IPS-NIHi7 (cell line): ENCODE data around the gene DNAJC3.
"Not testable (repeated sequence)": the region's sequence is repeated elsewhere in the genome, so short reads cannot be mapped to it uniquely, and the experiment has no call there.

Source experiments
- DNase-seq: peaks from one replicate; pipeline ENCODE4 v3.0.0; 2012; ENCODE audit warnings: mixed read lengths; ENCODE audit errors: extremely low spot score

Gene DNAJC3

GRCh38 chr13:95676762-95677563 is at the start of gene DNAJC3:
Gene DNAJC3, plus strand, starts transcription at chr13:95677139. Its CDS starts 117 bp downstream, at chr13:95677256.
- peak; percentile 98 for DNase-seq

GRCh38 chr13:95627590-95627989 is 49.3 kb upstream of the DNAJC3 start:
- no peak for DNase-seq

GRCh38 chr13:95628488-95628887 is 48.5 kb upstream of the DNAJC3 start:
- no peak for DNase-seq

- no peak for DNase-seq
Observed at GRCh38 chr13:95629071-95629470, 47.9 kb upstream of the DNAJC3 start.

- DNase-seq = no peak
Observed at GRCh38 chr13:95630593-95630992, 46.3 kb upstream of the DNAJC3 start.

GRCh38 chr13:95636853-95637252 is 40.1 kb upstream of the DNAJC3 start:
- DNase-seq = no peak

GRCh38 chr13:95641291-95642027 is 35.5 kb upstream of the DNAJC3 start:
- no peak for DNase-seq

GRCh38 chr13:95642028-95642621 is 34.8 kb upstream of the DNAJC3 start:
- DNase-seq = peak; percentile 68

- DNase-seq = no peak
Observed at GRCh38 chr13:95642999-95643398, 33.9 kb upstream of the DNAJC3 start.

- no peak for DNase-seq
Observed at GRCh38 chr13:95643571-95643935, 33.4 kb upstream of the DNAJC3 start.

GRCh38 chr13:95643936-95644598 is 32.9 kb upstream of the DNAJC3 start:
- DNase-seq = peak; percentile 35

- DNase-seq = peak; percentile 92
Observed at GRCh38 chr13:95644601-95645052, 32.3 kb upstream of the DNAJC3 start, which contains the start of gene DZIP1. Gene DZIP1, minus strand, starts transcription at chr13:95644706. Its CDS starts 2,677 bp downstream, at chr13:95642029.

- no peak for DNase-seq
Observed at GRCh38 chr13:95647321-95647720, 29.6 kb upstream of the DNAJC3 start.

- no peak for DNase-seq
Observed at GRCh38 chr13:95650696-95651095, 26.2 kb upstream of the DNAJC3 start.

GRCh38 chr13:95652244-95652764 is 24.6 kb upstream of the DNAJC3 start:
- DNase-seq = no peak

GRCh38 chr13:95652821-95653220 is 24.1 kb upstream of the DNAJC3 start:
- no peak for DNase-seq

- DNase-seq = no peak
Observed at GRCh38 chr13:95656386-95657015, 20.4 kb upstream of the DNAJC3 start.

- DNase-seq = no peak
Observed at GRCh38 chr13:95659500-95659899, 17.4 kb upstream of the DNAJC3 start.

- peak; percentile 29 for DNase-seq
Observed at GRCh38 chr13:95660981-95661581, 15.9 kb upstream of the DNAJC3 start.

- not testable (repeated sequence) for DNase-seq
Observed at GRCh38 chr13:95667235-95667634, 9.7 kb upstream of the DNAJC3 start.

GRCh38 chr13:95671597-95671996 is 5.3 kb upstream of the DNAJC3 start:
- DNase-seq = no peak
